RPMI7951 (cell line): Measurements from ENCODE around the gene SLC44A1. TPM values are rescaled to one million over a fixed set of nuclear protein-coding genes. Genes with fewer than 3 reads are reported as not detected.

ENCODE experiments used
- DNase-seq: peaks from one replicate; pipeline ENCODE4 v3.0.0-alpha.2; 2012; ENCODE audit warnings: low read depth
- total RNA-seq: library from RNA; depleted of rRNA; stranded (reverse); fragments of >200 nt; shearing (Covaris generic); gene quantifications from 2 replicates; pipeline ENCODE4 v1.2.3, GENCODE V29; 2014

Gene SLC44A1
- total RNA-seq, 1 experiment from 2014 or later = 49.6 TPM

DNA sequence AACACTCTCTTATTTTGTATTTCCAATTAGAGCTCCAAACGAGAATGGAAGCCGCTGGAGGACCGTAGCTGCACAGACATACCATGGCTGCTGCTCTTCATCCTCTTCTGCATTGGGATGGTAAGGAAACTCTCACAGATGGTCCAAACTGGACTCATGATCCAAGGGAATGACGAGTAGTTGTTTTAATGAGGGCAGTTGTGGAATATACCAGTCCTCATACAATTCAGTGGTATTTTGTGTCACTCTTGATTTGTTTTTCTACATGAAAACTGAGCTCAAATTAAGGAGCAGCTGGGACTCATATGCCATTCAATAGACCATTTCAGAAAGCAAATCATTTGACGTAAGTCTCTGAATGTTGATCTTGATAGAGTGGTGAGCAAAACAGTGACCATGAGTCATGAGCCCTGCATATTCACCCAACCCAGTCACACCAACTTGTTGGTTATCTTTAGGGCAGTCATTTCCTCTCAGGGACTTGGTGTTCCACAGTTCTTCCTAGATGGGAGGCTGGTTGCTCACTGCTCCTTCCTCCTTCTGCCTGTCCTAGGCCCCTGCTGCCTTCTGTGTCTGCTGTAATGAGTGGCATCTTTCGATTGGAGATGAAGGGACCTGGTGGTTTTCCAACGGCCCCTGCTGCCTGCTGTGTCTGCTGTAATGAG, 54.9 kb downstream of the SLC44A1 start:
- DNase-seq = peak; percentile 96

DNA sequence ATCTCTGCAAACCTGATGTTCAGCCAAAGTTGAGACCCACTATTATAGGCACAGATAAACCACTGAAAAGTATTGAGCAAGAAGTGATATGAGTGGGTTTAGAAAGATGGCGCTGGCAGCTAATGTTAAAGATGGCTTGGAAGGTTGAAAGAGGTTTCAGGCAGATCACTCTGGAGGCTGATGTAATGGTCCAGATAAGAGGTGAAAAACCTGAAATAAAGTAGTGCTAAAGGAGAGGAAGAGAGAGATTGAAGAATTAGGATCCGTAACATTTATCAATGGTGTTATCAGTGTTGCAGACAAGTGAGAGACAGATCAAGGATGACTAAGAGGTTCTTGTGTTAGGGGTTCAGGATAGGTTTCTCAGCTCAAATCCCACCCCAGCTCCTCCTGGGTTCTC, 58.3 kb downstream of the SLC44A1 start:
- DNase-seq = no peak

DNA sequence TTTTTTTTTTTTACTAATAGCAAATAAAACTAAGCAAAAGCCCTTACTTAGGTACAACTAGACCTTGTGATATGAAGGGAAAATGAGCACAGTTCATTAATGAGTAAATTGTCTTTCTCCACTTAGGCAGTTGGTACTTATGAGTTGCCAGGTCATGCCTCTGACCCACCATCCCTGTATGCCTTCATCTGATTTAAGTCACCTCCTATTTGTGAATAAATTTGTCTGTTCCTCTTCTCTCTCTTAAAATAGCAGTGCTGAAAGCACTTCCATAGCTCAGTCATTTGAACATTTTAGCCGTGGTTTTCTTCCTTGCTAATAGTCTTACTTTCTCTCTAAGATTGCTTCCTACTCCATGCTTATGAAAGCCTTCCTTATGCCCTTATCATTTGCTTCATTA, 61.4 kb downstream of the SLC44A1 start:
- no peak for DNase-seq

DNA sequence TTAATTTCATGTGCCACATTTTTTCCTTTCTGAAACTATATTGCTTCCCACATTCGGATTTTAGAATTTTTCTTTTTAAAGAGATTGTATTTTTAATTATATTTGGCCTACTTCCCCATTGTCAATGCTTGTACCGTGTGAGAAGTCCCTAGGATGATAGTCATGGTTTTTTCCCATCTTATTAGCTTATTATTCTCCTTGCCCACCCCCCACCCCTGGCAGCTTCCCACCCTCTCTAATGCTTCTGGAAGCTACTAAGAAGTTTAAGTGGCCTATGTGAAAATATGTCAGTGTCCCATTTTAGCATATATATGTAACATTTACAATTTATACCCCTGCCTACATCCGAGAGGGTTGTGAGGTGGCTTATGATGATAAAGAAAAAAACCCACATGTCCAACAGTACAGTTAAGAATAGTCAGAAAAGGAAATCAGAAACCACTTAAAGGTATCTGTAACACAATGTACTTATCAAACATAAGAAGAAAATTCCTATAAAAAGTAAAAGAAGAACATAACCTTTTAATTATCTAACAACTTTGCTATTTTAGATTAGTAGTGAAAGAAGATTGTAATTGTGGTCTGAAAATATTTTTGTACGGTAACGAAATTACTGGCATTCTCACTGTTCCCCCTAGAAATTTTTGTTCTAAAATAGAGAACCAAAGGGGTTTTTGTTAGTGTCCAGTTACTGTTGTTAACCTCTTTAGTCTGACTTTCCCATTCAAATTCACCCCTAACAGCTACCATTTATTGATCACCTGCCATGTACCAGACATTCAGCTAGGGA, 62.1 kb downstream of the SLC44A1 start:
- no peak for DNase-seq

DNA sequence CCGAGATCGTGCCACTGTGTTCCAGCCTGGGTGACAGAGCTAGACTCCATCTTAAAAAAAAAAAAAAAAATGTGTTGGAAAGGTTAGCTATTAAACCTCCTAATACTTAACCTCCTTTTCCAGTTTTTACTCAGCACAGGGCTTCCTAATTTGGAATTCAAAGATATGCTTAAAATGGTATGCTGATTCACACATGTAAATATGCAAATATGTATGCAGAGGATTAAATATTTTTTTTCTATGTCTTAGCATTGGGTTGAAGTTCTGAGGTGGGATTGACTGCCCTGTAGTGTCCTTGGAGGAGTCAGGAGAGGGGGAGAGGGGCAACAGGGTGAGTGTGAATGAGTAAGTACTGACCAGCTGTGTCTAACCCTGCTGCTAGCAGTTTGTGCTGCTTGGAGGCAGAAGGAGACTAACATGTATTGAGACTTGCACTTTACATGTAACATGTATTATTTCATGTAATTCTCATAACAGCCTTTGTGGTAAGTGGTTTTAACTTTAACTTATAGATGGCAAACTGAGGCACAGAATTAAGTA, 63.2 kb downstream of the SLC44A1 start:
- DNase-seq = no peak

DNA sequence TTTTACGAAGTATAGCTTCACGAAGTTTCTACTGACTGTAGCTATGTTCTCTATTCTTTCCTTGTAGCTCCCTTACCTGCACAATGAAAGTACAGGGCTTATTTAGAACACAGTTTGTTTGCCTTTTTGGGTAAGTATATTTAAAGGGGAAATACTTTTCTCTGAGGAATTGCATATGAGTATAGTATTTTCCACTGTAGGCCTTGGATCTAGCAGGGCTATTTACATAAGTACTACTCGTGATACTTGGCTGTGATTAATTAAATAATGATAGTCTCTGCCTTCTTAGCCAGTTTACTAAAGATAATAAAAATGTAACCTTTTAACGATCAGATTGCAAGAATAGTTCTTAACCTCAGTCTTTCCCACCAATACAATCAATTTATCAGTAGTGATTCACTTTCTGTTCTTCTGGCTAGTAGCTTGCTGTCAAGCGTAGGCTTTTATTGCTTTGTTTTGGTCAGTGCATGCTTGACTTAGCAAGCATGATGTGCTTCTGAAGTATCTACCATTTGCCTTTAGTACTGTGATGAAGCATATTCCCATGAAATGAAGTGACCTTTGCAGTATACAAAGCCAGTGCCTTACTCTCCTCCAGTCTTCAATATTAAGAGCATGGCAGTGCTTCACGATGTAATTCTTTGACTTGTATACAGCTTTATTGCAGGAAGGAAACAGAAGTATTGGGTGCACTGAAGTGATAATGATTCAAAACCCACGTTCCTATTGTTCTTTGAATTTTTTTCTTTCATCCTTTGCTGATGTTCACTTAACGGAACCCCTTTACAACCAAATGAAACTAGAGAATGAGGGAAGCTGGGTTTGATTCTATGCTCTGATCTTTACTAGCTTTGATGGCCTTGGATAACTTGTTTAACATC, 64.2 kb downstream of the SLC44A1 start:
- DNase-seq = no peak

DNA sequence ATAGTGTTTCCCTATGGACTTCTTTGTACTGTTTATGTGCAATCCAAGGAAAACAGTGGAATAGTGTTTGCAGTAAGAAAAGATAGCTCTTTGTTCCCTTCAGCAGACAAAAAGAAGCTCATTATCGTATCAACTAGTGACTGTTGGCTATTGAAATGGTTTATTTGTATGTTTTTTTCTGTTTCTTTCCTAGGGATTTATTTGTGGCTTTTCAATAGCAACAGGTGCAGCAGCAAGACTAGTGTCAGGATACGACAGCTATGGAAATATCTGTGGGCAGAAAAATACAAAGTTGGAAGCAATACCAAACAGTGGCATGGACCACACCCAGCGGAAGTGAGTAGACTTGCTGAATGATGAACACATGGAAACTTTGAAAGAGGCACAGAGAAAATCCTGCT, 65.1 kb downstream of the SLC44A1 start:
- peak; percentile 44 for DNase-seq

DNA sequence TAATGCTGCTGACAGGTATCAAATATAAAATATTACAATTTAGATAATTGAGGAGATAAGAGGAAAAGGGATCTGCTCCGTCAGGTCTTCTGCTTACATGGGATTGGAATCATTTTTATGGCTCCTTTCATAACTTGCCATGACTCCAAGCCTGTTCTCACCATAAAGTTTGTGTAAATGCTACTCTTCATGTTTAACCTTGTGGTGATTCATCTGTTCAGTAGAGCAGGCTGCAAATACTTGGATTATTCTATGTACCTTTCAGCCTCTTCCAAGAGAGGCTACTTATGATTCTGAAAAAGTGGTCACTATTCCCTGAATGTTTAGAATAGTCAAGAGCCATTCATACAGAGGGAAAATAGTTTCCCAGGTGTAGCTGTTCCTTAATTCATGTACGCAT, 66.9 kb downstream of the SLC44A1 start:
- DNase-seq = no peak

DNA sequence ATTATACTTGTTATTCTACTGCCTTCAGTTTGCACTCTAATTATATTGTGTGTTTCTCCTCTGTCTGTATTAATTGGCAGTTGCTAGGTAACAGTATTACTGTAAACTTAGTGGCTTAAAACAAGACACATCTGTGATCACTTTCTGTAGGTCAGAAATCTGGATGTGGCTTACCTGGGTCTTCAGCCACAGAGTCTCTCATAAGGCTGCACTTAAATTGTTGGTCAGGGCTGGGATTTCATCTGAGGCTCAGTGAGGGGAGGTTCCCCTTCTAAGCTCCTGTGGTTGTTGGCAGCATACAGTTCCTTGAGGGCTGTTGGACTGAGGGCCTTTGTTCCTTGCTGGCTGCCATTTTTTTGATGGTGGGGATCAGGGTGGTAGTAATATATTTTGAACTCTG, 68.8 kb downstream of the SLC44A1 start:
- peak; percentile 19 for DNase-seq

DNA sequence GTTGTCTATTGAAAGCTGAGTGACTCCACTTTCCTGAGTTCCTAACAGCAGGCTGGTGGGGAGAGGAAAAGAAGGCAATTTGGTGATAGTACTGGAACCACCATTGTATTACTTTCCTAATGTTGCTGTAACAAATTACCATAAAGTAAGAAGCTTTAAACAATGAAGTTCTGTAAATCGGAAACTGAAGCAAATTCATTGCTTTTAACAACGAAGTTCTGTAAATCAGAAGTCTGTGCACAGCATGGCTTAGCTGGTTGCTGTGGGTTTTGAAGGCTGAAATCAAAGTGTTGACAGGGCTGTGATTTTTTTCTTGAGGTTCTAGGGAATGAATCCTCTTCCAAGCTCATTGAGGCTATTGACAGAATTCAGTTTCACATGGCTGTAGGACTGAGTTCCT, 72.3 kb downstream of the SLC44A1 start:
- no peak for DNase-seq

DNA sequence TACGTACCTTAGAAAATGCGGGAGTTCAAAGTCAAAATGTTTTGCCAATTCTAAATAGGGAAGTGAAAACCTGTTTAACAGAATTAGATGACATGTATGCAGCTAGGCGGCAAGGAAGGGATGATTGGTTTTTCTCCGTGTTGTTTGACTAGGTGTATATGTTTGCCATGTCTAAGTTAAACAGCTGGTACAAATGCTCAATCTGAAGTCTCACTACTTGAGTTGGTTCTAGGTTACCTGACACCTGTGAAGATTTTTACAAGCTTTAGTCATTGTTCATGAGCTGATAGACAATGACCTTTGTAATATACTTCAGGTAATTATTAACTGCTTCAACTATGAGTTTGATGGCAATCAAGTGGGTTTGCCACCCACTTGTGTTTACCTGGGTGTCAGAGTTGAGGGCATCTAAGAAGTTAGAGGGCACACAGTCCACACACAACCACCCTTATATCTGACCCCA, 74.3 kb downstream of the SLC44A1 start:
- no peak for DNase-seq

DNA sequence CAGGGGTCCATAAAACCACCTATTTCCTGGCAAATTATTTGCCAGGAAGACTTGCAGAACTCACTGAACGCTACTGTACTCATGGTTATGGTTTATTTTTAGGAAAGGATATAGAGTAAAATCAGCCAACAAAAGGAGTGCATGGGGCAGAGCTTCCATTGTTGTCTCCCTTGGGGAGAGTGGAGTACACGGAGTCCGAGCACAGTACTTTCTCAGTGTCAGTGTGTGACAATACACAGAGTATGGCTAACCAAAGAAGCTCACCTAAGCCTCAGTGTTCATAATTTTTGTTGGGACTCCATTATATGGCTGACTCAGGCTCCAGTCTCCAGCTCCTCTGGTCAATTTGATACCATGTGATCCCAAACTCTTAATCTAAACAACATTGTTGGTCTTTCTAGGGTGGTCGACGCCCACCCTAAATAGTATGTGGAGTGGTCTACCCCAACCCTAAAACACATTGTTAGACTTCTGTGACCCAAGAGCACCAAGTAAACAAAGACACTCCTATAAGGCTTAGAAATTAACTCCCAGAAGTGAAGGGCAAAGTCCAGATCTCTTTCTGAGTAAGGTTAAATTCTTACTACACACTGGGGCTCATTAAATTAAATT, 74.9 kb downstream of the SLC44A1 start:
- DNase-seq = no peak

DNA sequence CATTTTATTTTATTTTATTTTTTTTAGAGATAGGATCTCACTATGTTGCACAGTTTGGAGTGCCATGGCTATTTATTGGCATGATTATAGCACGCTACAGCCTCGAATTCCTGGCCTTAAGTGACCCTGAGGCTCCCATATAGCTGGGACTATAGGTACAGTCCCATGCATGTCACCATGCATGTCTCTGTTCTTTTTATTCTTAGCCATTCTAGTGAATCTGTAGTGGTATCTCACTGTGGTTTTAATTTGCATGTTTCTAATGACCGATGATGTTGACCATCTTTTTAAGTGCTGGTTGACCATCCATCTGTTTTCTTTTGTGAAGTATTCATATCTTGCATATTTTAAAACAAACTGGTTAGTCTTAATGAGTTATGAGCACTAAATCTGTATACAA, 76.1 kb downstream of the SLC44A1 start:
- DNase-seq = no peak

DNA sequence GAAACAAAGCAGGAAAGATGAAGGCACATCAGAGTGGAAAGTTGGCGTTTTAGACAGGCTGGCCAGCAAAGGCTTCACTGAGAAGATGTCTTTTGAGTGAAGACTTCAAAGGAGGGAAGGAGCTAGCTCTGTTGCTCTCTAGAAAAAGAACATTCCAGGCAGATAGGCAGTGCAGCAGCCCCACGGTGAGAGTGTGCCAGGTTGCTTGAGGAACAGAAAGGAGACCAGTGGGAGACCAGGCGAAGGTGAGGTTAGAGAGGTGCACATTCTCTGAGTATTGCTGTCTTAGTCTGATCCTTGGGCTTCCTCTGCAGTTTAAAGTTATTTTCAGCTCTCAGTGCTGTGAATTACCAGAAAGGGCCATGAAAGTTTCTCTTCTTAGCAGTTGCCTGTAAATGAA, 83.8 kb downstream of the SLC44A1 start:
- no peak for DNase-seq

DNA sequence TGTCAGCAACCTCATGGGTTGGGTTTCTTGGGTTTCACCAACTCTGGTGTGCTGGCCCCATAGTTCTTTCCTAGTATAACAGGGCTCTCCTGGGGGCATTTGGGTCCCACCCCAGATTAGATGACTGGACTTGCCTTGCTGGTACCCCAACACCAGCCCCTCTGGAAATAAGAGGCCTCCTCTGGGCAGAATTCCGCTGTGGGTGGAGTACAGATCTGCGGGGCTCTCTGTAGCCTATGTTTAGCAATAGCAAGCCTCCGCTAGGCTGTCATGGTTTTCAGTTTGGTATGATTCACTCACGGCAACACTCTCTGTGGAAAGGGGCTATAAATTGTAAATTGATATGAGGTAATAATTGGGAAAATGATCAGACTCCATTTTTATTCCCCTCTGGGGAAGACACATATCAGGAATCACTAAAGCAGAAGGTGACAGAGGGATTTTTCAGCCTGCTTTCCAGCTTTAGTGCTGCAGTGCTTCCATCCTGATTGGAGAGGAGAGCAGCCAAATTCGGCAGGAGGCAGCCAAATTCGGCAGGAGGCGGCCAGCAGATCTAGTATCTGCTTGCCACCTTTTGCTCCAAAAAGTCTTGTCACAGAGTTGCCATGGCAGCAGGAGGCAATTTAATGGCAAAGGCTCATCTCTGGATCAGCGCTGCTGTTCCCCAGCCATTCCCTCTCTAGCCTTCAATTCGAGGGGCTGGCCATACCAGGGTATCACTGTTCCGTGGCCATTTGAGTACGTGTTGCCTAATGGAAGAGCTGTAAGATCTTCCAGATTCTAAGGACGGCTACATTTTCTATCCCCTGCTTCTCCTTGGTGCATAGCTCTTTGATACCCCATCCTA, 84.6 kb downstream of the SLC44A1 start:
- no peak for DNase-seq

DNA sequence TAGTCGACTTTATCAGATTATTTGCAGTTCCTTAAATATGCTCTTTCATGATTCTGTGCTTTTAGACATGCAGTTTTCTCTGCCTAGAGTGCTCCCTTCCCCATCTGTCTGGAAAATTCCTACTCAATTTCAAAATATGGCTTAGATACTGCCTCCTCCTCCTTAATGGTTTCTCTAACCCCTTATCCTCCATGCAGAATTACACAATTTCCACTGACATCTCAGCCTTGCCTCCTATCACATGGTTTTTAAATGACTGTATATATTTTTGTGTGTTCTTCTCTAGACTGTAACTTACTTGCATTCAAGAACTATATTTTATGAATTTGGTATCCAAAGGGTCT, 85.2 kb downstream of the SLC44A1 start:
- no peak for DNase-seq

DNA sequence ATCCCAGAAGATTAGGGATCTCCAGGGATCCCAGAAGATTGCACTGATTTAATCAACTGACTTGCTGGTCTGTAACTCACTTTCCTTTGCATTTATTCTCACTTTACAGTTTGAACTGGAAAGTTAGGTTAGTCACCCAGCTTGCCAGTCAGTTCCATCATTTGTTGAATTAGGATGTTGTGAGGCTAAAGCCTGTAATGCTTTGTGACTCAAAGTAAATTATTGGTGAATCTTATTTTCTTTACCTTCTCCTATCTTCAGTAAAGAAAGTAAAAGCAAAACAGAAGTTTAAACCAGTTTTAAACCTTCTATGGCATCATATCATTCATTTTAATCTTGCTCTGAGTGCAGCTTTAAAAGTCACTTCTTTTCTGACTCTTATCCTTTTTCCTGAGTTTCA, 85.8 kb downstream of the SLC44A1 start:
- DNase-seq = no peak

DNA sequence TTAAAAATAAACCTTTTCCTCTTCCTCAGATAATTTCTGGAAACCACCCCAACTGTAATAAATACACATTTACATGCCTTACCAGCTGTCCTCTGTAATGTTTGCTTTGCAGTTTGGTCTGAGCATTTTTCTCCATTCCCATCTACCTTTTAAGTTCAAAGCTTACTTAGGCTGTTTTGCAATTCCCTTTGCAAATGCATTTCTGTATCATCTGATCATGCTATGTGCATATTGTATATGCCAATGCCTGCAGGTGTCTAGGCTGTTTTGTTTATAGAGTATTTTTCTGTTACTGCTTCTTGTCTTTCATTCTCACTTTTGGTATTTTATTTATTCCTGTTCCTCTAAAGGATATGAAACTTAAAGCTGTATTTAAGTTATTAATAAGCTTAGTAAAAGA, 86.3 kb downstream of the SLC44A1 start:
- DNase-seq = no peak

DNA sequence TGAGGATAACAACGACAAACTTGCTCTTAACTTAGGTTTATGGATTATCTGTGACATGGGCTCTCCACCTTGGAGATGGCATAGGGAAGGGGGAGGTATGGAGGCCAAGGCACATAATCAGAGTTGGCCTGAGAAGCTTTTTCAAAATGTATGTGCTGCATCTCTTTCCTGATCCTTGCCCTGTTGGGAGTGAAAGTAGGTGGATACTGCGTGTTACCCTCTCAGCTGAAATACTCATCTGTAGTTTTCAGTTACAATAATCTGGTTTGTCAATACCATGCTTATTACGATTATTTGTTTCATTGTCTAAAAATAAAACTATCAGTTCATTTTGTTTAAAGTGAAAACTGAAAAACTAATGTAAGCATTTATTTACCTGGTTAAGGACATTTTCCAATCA, 86.7 kb downstream of the SLC44A1 start:
- DNase-seq = no peak

DNA sequence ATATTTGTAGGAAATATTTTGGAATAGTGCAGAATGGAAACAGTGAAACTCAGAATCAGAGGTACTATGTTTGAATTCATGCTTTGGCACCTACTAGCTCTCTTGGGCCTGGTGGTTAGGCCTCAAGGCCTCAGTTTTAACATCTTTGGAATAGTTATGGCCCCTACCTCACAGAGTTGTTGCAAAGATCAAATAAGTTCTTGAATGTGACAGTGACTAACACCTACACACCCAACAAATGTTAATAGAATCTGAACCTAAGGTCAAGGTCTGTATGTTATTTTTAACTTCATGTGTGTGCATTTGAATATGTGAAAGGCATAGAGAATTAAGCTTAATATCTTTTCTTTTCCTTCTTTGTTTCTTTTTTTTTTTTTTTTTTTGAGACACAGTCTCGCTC, 87.3 kb downstream of the SLC44A1 start:
- DNase-seq = no peak

DNA sequence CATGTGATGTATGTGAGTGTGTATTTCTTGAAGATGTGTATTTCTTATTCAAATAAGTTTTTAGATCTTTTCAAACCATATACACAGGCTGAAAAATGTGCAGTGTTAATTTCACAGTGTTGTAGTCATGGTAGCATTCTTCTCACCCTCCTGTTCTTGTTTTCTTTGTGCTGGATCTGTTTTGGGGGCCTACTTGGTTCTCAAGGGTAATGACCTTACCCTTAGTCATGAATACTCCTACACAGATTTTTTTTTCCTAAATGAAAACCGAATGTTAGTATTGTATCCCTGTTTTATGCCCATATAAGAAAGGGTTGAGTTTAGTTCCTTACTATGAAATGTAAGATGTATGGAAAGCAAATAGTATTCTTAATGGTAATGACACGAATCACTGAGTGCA, 88.0 kb downstream of the SLC44A1 start:
- peak; percentile 43 for DNase-seq
